Natural killer cell treated with Interleukin-12 subunit alpha and Interleukin-12 subunit beta and Interleukin-15 and Interleukin-18, amount 100 ng/mL, for 72 hours (primary cell): ENCODE data around the gene BAIAP2. TPM values are rescaled to one million over a fixed set of nuclear protein-coding genes. Genes with fewer than 3 reads are reported as not detected.

ENCODE experiments used
- ATAC-seq, 2 donors: fragments of 150-1000 bp; cut with Tn5 transposase in 1 of 2; sonication (Bioruptor Pico), chemical (Tn5 transposase) in 1 of 2; 2 replicates each; pipeline ENCODE4 v1.10.0; 2021
- DNase-seq: peaks from one replicate; pipeline ENCODE4 v3.0.0; 2022; ENCODE audit warnings: low spot score
- H3K27ac Mint-ChIP-seq, 2 donors: 1 replicate in 1 of 2; 2 replicates in 1 of 2; pipeline ENCODE4 v1.8.0; 2022; ENCODE audit warnings: mixed read lengths in 2 of 2, mild to moderate bottlenecking in 1 of 2, moderate library complexity in 1 of 2
- H3K27me3 Mint-ChIP-seq, 2 donors: 1 replicate in 1 of 2; 2 replicates in 1 of 2; pipeline ENCODE4 v1.8.0; 2022; ENCODE audit warnings: mixed read lengths in 2 of 2
- H3K36me3 Mint-ChIP-seq: one replicate; pipeline ENCODE4 v1.8.0; 2022; ENCODE audit warnings: mixed read lengths
- H3K4me1 Mint-ChIP-seq, 2 donors: 1 replicate in 1 of 2; 2 replicates in 1 of 2; pipeline ENCODE4 v1.8.0; 2022; ENCODE audit warnings: low read depth in 2 of 2, mixed read lengths in 2 of 2, mild to moderate bottlenecking in 1 of 2
- H3K4me3 Mint-ChIP-seq: one replicate; pipeline ENCODE4 v1.8.0; 2022; ENCODE audit warnings: mixed read lengths
- H3K9me3 Mint-ChIP-seq: 2 replicates; pipeline ENCODE4 v1.8.0; 2022; ENCODE audit warnings: mixed read lengths
- total RNA-seq, 2 donors: library from RNA; stranded (reverse); gene quantifications; one replicate each; pipeline ENCODE4 v1.2.3, GENCODE V29; 2022

BAIAP2 gene
- total RNA-seq, 2 donors from 2014 or later: 7.3 to 9.6 TPM

GRCh38 chr17:80997424-80998117, 37.4 kb upstream of the BAIAP2 start:
- peaks cover 11 to 21% of the 10 kb centered on the region in 2 donors for H3K4me1 Mint-ChIP-seq
- no peaks in the 10 kb centered on the region for H3K36me3 Mint-ChIP-seq
- no peaks in the 10 kb centered on the region for H3K27me3 Mint-ChIP-seq
- ATAC-seq: peak; percentile 79 to 87
- no peak for DNase-seq
- H3K9me3 Mint-ChIP-seq: no peaks in the 10 kb centered on the region
- H3K27ac Mint-ChIP-seq: peak overlapping the region in 1 of 2 donors; percentile 35
- peak overlapping the region; percentile 38 for H3K4me3 Mint-ChIP-seq

- Mint-ChIP-seq H3K27ac (peak overlapping the region; percentile 63 to 71), H3K27me3 (no peaks in the 10 kb centered on the region), H3K36me3 (no peaks in the 10 kb centered on the region), H3K4me1 (peaks cover 6 to 19% of the 10 kb centered on the region in 2 donors), H3K9me3 (no peaks in the 10 kb centered on the region), H3K4me3 (peak overlapping the region; percentile 77)
- ATAC-seq (no peak), DNase-seq (no peak)
Measured at GRCh38 chr17:80998118-80998747, 36.7 kb upstream of the BAIAP2 start.

- ATAC-seq (peak; percentile 39 to 44), DNase-seq (no peak)
- H3K4me1 Mint-ChIP-seq: peaks cover 12 to 21% of the 10 kb centered on the region in 2 donors
- no peaks in the 10 kb centered on the region for H3K27me3 Mint-ChIP-seq
- no peaks in the 10 kb centered on the region for H3K36me3 Mint-ChIP-seq
- peak overlapping the region; percentile 77 for H3K4me3 Mint-ChIP-seq
- H3K9me3 Mint-ChIP-seq: no peaks in the 10 kb centered on the region
- peak overlapping the region; percentile 63 to 71 for H3K27ac Mint-ChIP-seq
Measured at GRCh38 chr17:80998748-80999535, 36.0 kb upstream of the BAIAP2 start.

- Mint-ChIP-seq H3K27me3 (peaks cover under 1 to 3% of the 10 kb centered on the region in 2 donors), H3K36me3 (no peaks in the 10 kb centered on the region), H3K9me3 (no peaks in the 10 kb centered on the region), H3K4me3 (no peak overlapping the region), H3K27ac (no peak overlapping the region), H3K4me1 (peaks cover 15 to 24% of the 10 kb centered on the region in 2 donors)
- DNase-seq (no peak), ATAC-seq (no peak)
Measured at GRCh38 chr17:80999536-81000333, 35.2 kb upstream of the BAIAP2 start.

GRCh38 chr17:81000334-81000630, 34.7 kb upstream of the BAIAP2 start:
- ATAC-seq (no peak), DNase-seq (no peak)
- no peaks in the 10 kb centered on the region for H3K9me3 Mint-ChIP-seq
- no peak overlapping the region for H3K27ac Mint-ChIP-seq
- H3K36me3 Mint-ChIP-seq: no peaks in the 10 kb centered on the region
- peaks cover 19 to 27% of the 10 kb centered on the region in 2 donors for H3K4me1 Mint-ChIP-seq
- H3K4me3 Mint-ChIP-seq: no peak overlapping the region
- peaks cover 3 to 8% of the 10 kb centered on the region in 2 donors for H3K27me3 Mint-ChIP-seq

- H3K27ac Mint-ChIP-seq: no peak overlapping the region
- ATAC-seq (no peak), DNase-seq (no peak)
- H3K9me3 Mint-ChIP-seq: no peaks in the 10 kb centered on the region
- no peaks in the 10 kb centered on the region for H3K36me3 Mint-ChIP-seq
- no peak overlapping the region for H3K4me3 Mint-ChIP-seq
- peaks cover 3 to 8% of the 10 kb centered on the region in 2 donors for H3K27me3 Mint-ChIP-seq
- H3K4me1 Mint-ChIP-seq: peaks cover 19 to 27% of the 10 kb centered on the region in 2 donors
Measured at GRCh38 chr17:81000631-81001357, 34.2 kb upstream of the BAIAP2 start.

GRCh38 chr17:81002013-81002384, 33.0 kb upstream of the BAIAP2 start:
- no peak for ATAC-seq

GRCh38 chr17:81002409-81003361, 32.3 kb upstream of the BAIAP2 start:
- H3K4me1 Mint-ChIP-seq: peaks cover 19 to 27% of the 10 kb centered on the region in 2 donors
- H3K9me3 Mint-ChIP-seq: no peaks in the 10 kb centered on the region
- ATAC-seq (no peak), DNase-seq (no peak)
- H3K4me3 Mint-ChIP-seq: peak overlapping the region; percentile 38
- peaks cover 7 to 8% of the 10 kb centered on the region in 2 donors for H3K27me3 Mint-ChIP-seq
- no peaks in the 10 kb centered on the region for H3K36me3 Mint-ChIP-seq
- no peak overlapping the region for H3K27ac Mint-ChIP-seq

More at GRCh38 chr17:81002013-81002384, 33.0 kb upstream of the BAIAP2 start:
- Mint-ChIP-seq H3K4me3 (no peak overlapping the region), H3K27me3 (peaks cover 7 to 8% of the 10 kb centered on the region in 2 donors), H3K4me1 (peaks cover 19 to 27% of the 10 kb centered on the region in 2 donors), H3K9me3 (no peaks in the 10 kb centered on the region), H3K36me3 (no peaks in the 10 kb centered on the region), H3K27ac (no peak overlapping the region)
- no peak for DNase-seq

GRCh38 chr17:81003711-81004475, 31.1 kb upstream of the BAIAP2 start:
- Mint-ChIP-seq H3K4me1 (peaks cover 15 to 23% of the 10 kb centered on the region in 2 donors), H3K9me3 (no peaks in the 10 kb centered on the region), H3K4me3 (peak overlapping the region; percentile 38), H3K36me3 (no peaks in the 10 kb centered on the region), H3K27ac (no peak overlapping the region), H3K27me3 (peaks cover 7 to 8% of the 10 kb centered on the region in 2 donors)
- DNase-seq (no peak), ATAC-seq (peak in 1 of 2 donors; percentile 22)

- Mint-ChIP-seq H3K4me1 (peaks cover 14 to 17% of the 10 kb centered on the region in 2 donors), H3K36me3 (peaks cover 7% of the 10 kb centered on the region), H3K27ac (peak overlapping the region in 1 of 2 donors; percentile 73), H3K9me3 (peaks cover 5% of the 10 kb centered on the region), H3K27me3 (peaks cover 7 to 8% of the 10 kb centered on the region in 2 donors), H3K4me3 (no peak overlapping the region)
- DNase-seq: no peak
- no peak for ATAC-seq
Measured at GRCh38 chr17:81006891-81007290, 28.1 kb upstream of the BAIAP2 start.

GRCh38 chr17:81008140-81008539, 26.8 kb upstream of the BAIAP2 start:
- peaks cover 7 to 8% of the 10 kb centered on the region in 2 donors for H3K27me3 Mint-ChIP-seq
- DNase-seq (no peak), ATAC-seq (no peak)
- no peak overlapping the region for H3K27ac Mint-ChIP-seq
- H3K4me1 Mint-ChIP-seq: peaks cover 11 to 13% of the 10 kb centered on the region in 2 donors
- H3K9me3 Mint-ChIP-seq: peaks cover 5% of the 10 kb centered on the region
- H3K4me3 Mint-ChIP-seq: no peak overlapping the region
- peaks cover 7% of the 10 kb centered on the region for H3K36me3 Mint-ChIP-seq
